Astrocyte (in vitro differentiated cells and primary cell): ENCODE data around the gene FAM171A2. TPM values are rescaled to one million over a fixed set of nuclear protein-coding genes. Genes with fewer than 3 reads are reported as not detected.
"Not testable (repeated sequence)": the region's sequence is repeated elsewhere in the genome, so short reads cannot be mapped to it uniquely, and the experiment has no call there.

Experiments
- DNase-seq: peaks from one replicate; pipeline ENCODE4 v3.0.0-alpha.2; 2010; ENCODE audit warnings: low read depth
- FAIRE-seq: peaks from 2 replicates; lab custom pipeline; 2011; peaks lifted over from hg19 to GRCh38; lab: Jason Lieb, UNC
- H2AFZ ChIP-seq: 2 replicates; pipeline ENCODE4 v1.6.0; 2012; ENCODE audit warnings: low read depth, low read length, inconsistent platforms
- H3K27ac ChIP-seq: 2 replicates; pipeline ENCODE4 v1.5.1; 2011; ENCODE audit warnings: low read depth, low read length, inconsistent platforms
- H3K27me3 ChIP-seq: 2 replicates; pipeline ENCODE4 v1.6.0; 2011; ENCODE audit warnings: low read length, inconsistent platforms; ENCODE audit not compliant: insufficient read depth
- H3K36me3 ChIP-seq: 2 replicates; pipeline ENCODE4 v1.5.1; 2011; ENCODE audit warnings: low read length, inconsistent platforms; ENCODE audit not compliant: insufficient read depth
- H3K4me1 ChIP-seq: 2 replicates; pipeline ENCODE4 v1.5.1; 2011; ENCODE audit warnings: low read length, inconsistent platforms; ENCODE audit not compliant: insufficient read depth
- H3K4me2 ChIP-seq: 2 replicates; pipeline ENCODE4 v1.6.0; 2012; ENCODE audit warnings: low read length, inconsistent platforms
- H3K4me3 ChIP-seq: 2 replicates; pipeline ENCODE4 v1.5.1; 2011; ENCODE audit warnings: low read depth, mild to moderate bottlenecking, low read length, inconsistent platforms; ENCODE audit not compliant: insufficient read depth
- H3K79me2 ChIP-seq: 2 replicates; pipeline ENCODE4 v1.6.0; 2012; ENCODE audit warnings: mild to moderate bottlenecking, low read length, inconsistent platforms; ENCODE audit not compliant: insufficient read depth
- H3K9ac ChIP-seq: 2 replicates; pipeline ENCODE4 v1.6.0; 2012; ENCODE audit warnings: mild to moderate bottlenecking, low read length, inconsistent platforms
- H3K9me3 ChIP-seq: 2 replicates; pipeline ENCODE4 v1.5.1; 2012; ENCODE audit warnings: low read depth, mild to moderate bottlenecking, low read length, inconsistent platforms; ENCODE audit not compliant: insufficient read depth
- H4K20me1 ChIP-seq: 2 replicates; pipeline ENCODE4 v1.6.0; 2012; ENCODE audit warnings: low read length, inconsistent platforms; ENCODE audit not compliant: insufficient read depth
- H3K27ac Mint-ChIP-seq: one replicate; pipeline ENCODE4 v1.8.0; 2021; ENCODE audit warnings: mild to moderate bottlenecking, mixed read lengths; ENCODE audit not compliant: unreplicated experiment
- H3K27me3 Mint-ChIP-seq: one replicate; pipeline ENCODE4 v1.8.0; 2021; ENCODE audit warnings: low read depth, mixed read lengths; ENCODE audit not compliant: unreplicated experiment
- H3K36me3 Mint-ChIP-seq: one replicate; pipeline ENCODE4 v1.8.0; 2021; ENCODE audit warnings: low read depth, mixed read lengths; ENCODE audit not compliant: unreplicated experiment
- H3K4me1 Mint-ChIP-seq: one replicate; pipeline ENCODE4 v1.8.0; 2021; ENCODE audit warnings: low read depth, mixed read lengths; ENCODE audit not compliant: unreplicated experiment
- H3K4me3 Mint-ChIP-seq: one replicate; pipeline ENCODE4 v1.8.0; 2021; ENCODE audit warnings: mild to moderate bottlenecking, moderate library complexity, mixed read lengths; ENCODE audit not compliant: unreplicated experiment
- H3K9me3 Mint-ChIP-seq: one replicate; pipeline ENCODE4 v1.8.0; 2021; ENCODE audit warnings: mild to moderate bottlenecking, mixed read lengths; ENCODE audit not compliant: unreplicated experiment
- CTCF ChIP-seq: IDR thresholded peaks from 2 replicates; pipeline ENCODE4 v1.5.1; 2011; ENCODE audit warnings: low read depth, mild to moderate bottlenecking, inconsistent platforms, low read length, moderate library complexity; ENCODE audit not compliant: insufficient read depth
- EZH2 ChIP-seq: IDR thresholded peaks from 2 replicates; pipeline ENCODE4 v1.6.1; 2012; ENCODE audit warnings: mild to moderate bottlenecking, low read length, inconsistent platforms; ENCODE audit not compliant: insufficient read depth
- total RNA-seq: library from RNA; stranded (reverse); gene quantifications from 2 replicates; pipeline ENCODE4 v1.2.1, GENCODE V29; 2021

The FAM171A2 gene
- total RNA-seq, 1 donor from 2014 or later, result 18.2 TPM

- H3K4me3 Mint-ChIP-seq, result no peak overlapping the region
- Histone ChIP-seq H4K20me1 (peaks cover 6% of the 10 kb centered on the region), H3K9ac (no peak overlapping the region), H3K4me3 (no peak overlapping the region), H3K27ac (no peak overlapping the region), H3K4me2 (no peak overlapping the region), H3K36me3 (no peaks in the 10 kb centered on the region), H3K4me1 (peaks cover 7% of the 10 kb centered on the region), H2AFZ (no peak overlapping the region), H3K27me3 (peaks cover 13% of the 10 kb centered on the region), H3K79me2 (no peaks in the 10 kb centered on the region), H3K9me3 (no peaks in the 10 kb centered on the region)
- no peaks in the 10 kb centered on the region for H3K36me3 Mint-ChIP-seq
- TF ChIP-seq EZH2 (no peak), CTCF (no peak)
- no peaks in the 10 kb centered on the region for H3K4me1 Mint-ChIP-seq
- DNase-seq, result no peak
- no peak overlapping the region for H3K27ac Mint-ChIP-seq
- H3K9me3 Mint-ChIP-seq, result no peaks in the 10 kb centered on the region
- FAIRE-seq, result no peak
- peaks cover 31% of the 10 kb centered on the region for H3K27me3 Mint-ChIP-seq
Observed at GRCh38 chr17:44367231-44367979, 3.8 kb upstream of the FAM171A2 start.

- H3K4me3 Mint-ChIP-seq, H3K4me2 ChIP-seq, FAIRE-seq: not testable (repeated sequence)
Observed at GRCh38 chr17:44365051-44365450, 1.4 kb upstream of the FAM171A2 start.

GRCh38 chr17:44362949-44363612 lies 572 bp downstream of the FAM171A2 start:
- peaks cover 41% of the 10 kb centered on the region for H4K20me1 ChIP-seq
- peaks cover 18% of the 10 kb centered on the region for H3K4me1 ChIP-seq
- TF ChIP-seq CTCF, result no peak
- no peak for TF ChIP-seq EZH2
- Mint-ChIP-seq H3K36me3 (no peaks in the 10 kb centered on the region), H3K4me1 (peaks cover 15% of the 10 kb centered on the region), H3K27ac (peak overlapping the region; percentile 53), H3K27me3 (peaks cover 26% of the 10 kb centered on the region), H3K9me3 (no peaks in the 10 kb centered on the region), H3K4me3 (peak overlapping the region; percentile 85)
- H3K9me3 ChIP-seq, result no peaks in the 10 kb centered on the region
- peak overlapping the region; percentile 97 for H3K4me2 ChIP-seq
- H3K4me3 ChIP-seq, result peak overlapping the region; percentile 70
- no peaks in the 10 kb centered on the region for H3K36me3 ChIP-seq
- DNase-seq, result no peak
- H3K27me3 ChIP-seq, result peaks cover 13% of the 10 kb centered on the region
- no peak for FAIRE-seq
- peak overlapping the region; percentile 92 for H2AFZ ChIP-seq
- peak overlapping the region; percentile 87 for H3K9ac ChIP-seq
- H3K27ac ChIP-seq, result peak overlapping the region; percentile 3
- H3K79me2 ChIP-seq, result peaks cover 6% of the 10 kb centered on the region

More at GRCh38 chr17:44365051-44365450, 1.4 kb upstream of the FAM171A2 start:
- not testable (repeated sequence) for H3K27ac Mint-ChIP-seq, H2AFZ ChIP-seq, H3K4me3 ChIP-seq, H3K9me3 ChIP-seq, H3K27ac ChIP-seq, H3K9ac ChIP-seq, H3K79me2 ChIP-seq, DNase-seq, H3K36me3 ChIP-seq, H3K9me3 Mint-ChIP-seq, H3K36me3 Mint-ChIP-seq
- Histone ChIP-seq H3K27me3 (peaks cover 13% of the 10 kb centered on the region), H3K4me1 (peaks cover 18% of the 10 kb centered on the region), H4K20me1 (peaks cover 28% of the 10 kb centered on the region)
- Mint-ChIP-seq H3K4me1 (peaks cover 15% of the 10 kb centered on the region), H3K27me3 (peaks cover 26% of the 10 kb centered on the region)
